GM12878 (cell line): Measurements from ENCODE around the gene MAD2L1. TPM values are rescaled to one million over a fixed set of nuclear protein-coding genes. Genes with fewer than 3 reads are reported as not detected.

Experiments
- ATAC-seq: fragments of 200-7000 bp; cut with Tn5 transposase; 3 replicates; pipeline ENCODE4 v1.9.1; 2020; ENCODE audit warnings: mild to moderate bottlenecking, moderate library complexity
- BruUV-seq: library from RNA; stranded (reverse); fragments of 400-500 nt; replicated peaks from 2 replicates; lab custom pipeline; 2021; lab: Mats Ljungman, UMichigan
- CTCF ChIA-PET: fragments of 300-600 bp; sonication (Branson Sonifier 250); formaldehyde crosslinking; extraction: SDS; loops from one replicate; lab custom pipeline; 2021; ENCODE audit warnings: inconsistent platforms; lab: Yijun Ruan, JAX
- POLR2A ChIA-PET: fragments of 350-600 bp; formaldehyde crosslinking; extraction: SDS; loops from one replicate; lab custom pipeline; 2021; ENCODE audit warnings: inconsistent platforms; lab: Charles Lee
- RAD21 ChIA-PET: fragments of 300-600 bp; sonication (Branson Sonifier 250); formaldehyde crosslinking; loops from one replicate; lab custom pipeline; 2023; ENCODE audit warnings: antibody characterized with exemption; ENCODE audit not compliant: unreplicated experiment; lab: Charles Lee
- SMC1A ChIA-PET: fragments of 300-600 bp; sonication (Branson Sonifier 250); formaldehyde crosslinking; loops from one replicate; lab custom pipeline; 2023; ENCODE audit not compliant: unreplicated experiment, uncharacterized antibody; lab: Charles Lee
- DNase-seq: peaks from one replicate; pipeline ENCODE4 v3.0.0-alpha.2; 2011; ENCODE audit warnings: low read depth, low spot score
- FAIRE-seq: peaks from 3 replicates; lab custom pipeline; 2011; peaks lifted over from hg19 to GRCh38; lab: Jason Lieb, UNC
- H2AFZ ChIP-seq: 2 replicates; pipeline ENCODE4 v1.6.0; 2011; ENCODE audit warnings: low read depth, low read length, control low read depth; ENCODE audit not compliant: control insufficient read depth
- H3K27ac ChIP-seq: 2 replicates; pipeline ENCODE4 v1.5.1; 2011; ENCODE audit warnings: control low read depth; ENCODE audit not compliant: control insufficient read depth, insufficient read depth
- H3K27me3 ChIP-seq, 2 experiments: replicated peaks in 1 of 2; 2 replicates each; pipeline versions ENCODE4 v1.6.0 to v1.6.1; 2011; ENCODE audit warnings: low read length in 1 of 2; ENCODE audit not compliant: control insufficient read depth in 2 of 2, insufficient read depth in 2 of 2
- H3K36me3 ChIP-seq, 2 experiments: 2 replicates each; pipeline ENCODE4 v1.5.1; 2011; ENCODE audit warnings: low read length in 1 of 2; ENCODE audit not compliant: control insufficient read depth in 2 of 2, insufficient read depth in 2 of 2
- H3K4me1 ChIP-seq: 2 replicates; pipeline ENCODE4 v1.6.1; 2011; ENCODE audit warnings: mild to moderate bottlenecking, low read length, moderate library complexity, mixed read lengths; ENCODE audit not compliant: control insufficient read depth, insufficient read depth
- H3K4me2 ChIP-seq: 2 replicates; pipeline ENCODE4 v1.6.0; 2011; ENCODE audit warnings: control low read depth; ENCODE audit not compliant: control insufficient read depth, insufficient read depth
- H3K4me3 ChIP-seq: fragments of 200-600 bp; sonication (generic); 2 replicates; pipeline ENCODE4 v1.5.1; 2016
- H3K79me2 ChIP-seq: 2 replicates; pipeline ENCODE4 v1.6.0; 2011; ENCODE audit warnings: low read length; ENCODE audit not compliant: control insufficient read depth, insufficient read depth
- H3K9ac ChIP-seq: 2 replicates; pipeline ENCODE4 v1.8.0; 2011; ENCODE audit warnings: low read length, control low read depth, mixed read lengths; ENCODE audit not compliant: control insufficient read depth, insufficient read depth
- H3K9me3 ChIP-seq: replicated peaks from 3 replicates; pipeline ENCODE4 v1.5.1; 2011; ENCODE audit warnings: mild to moderate bottlenecking, low read length; ENCODE audit not compliant: control insufficient read depth, insufficient read depth
- H4K20me1 ChIP-seq: 2 replicates; pipeline ENCODE4 v1.6.0; 2011; ENCODE audit not compliant: control insufficient read depth, insufficient read depth
- ATF2 ChIP-seq: IDR thresholded peaks from 2 replicates; pipeline ENCODE4 v1.6.1; 2012; ENCODE audit warnings: low read length, inconsistent platforms
- BHLHE40 ChIP-seq, 2 experiments: fragments of 450-650 bp in 1 of 2; IDR thresholded peaks; 2 replicates each; pipeline ENCODE4 v1.6.1; 2011 to 2017; ENCODE audit warnings: low read depth in 2 of 2, borderline replicate concordance in 1 of 2, improper control_type of control experiment in 1 of 2, low read length in 1 of 2, mild to moderate bottlenecking in 1 of 2
- ETV6 ChIP-seq, 2 experiments: fragments of 450-650 bp in 1 of 2; IDR thresholded peaks in 1 of 2; conservative IDR thresholded peaks in 1 of 2; 2 replicates each; pipeline ENCODE4 v1.6.1; 2014; ENCODE audit warnings: antibody characterized with exemption in 1 of 2, borderline replicate concordance in 1 of 2, low read depth in 1 of 2, mild to moderate bottlenecking in 1 of 2, moderate library complexity in 1 of 2
- HCFC1 ChIP-seq: fragments of 150-350 bp; IDR thresholded peaks from 2 replicates; pipeline ENCODE4 v1.6.1; 2014; ENCODE audit warnings: low read length
- MLLT1 ChIP-seq: fragments of 450-650 bp; IDR thresholded peaks from 2 replicates; pipeline ENCODE4 v1.6.1; 2016; ENCODE audit warnings: mild to moderate bottlenecking
- POLR2AphosphoS5 ChIP-seq: IDR thresholded peaks from 2 replicates; pipeline ENCODE4 v1.6.1; 2011; ENCODE audit warnings: mild to moderate bottlenecking, low read length, inconsistent platforms
- POU2F2 ChIP-seq: IDR thresholded peaks from 3 replicates; pipeline ENCODE4 v1.6.1; 2011; ENCODE audit warnings: low read depth, mild to moderate bottlenecking, low read length, borderline replicate concordance
- REST ChIP-seq: IDR thresholded peaks from 2 replicates; pipeline ENCODE4 v1.6.1; 2012; ENCODE audit warnings: mild to moderate bottlenecking, low read depth, low read length
- SIX5 ChIP-seq: IDR thresholded peaks from 2 replicates; pipeline ENCODE4 v1.6.1; 2011; ENCODE audit warnings: mild to moderate bottlenecking, low read depth, low read length, moderate library complexity; ENCODE audit not compliant: severe bottlenecking
- SMAD5 ChIP-seq: IDR thresholded peaks from 2 replicates; pipeline ENCODE4 v1.6.1; 2016; ENCODE audit warnings: antibody characterized with exemption, low read depth
- SPI1 ChIP-seq: IDR thresholded peaks from 2 replicates; pipeline ENCODE4 v1.6.1; 2011; ENCODE audit warnings: low read depth, mild to moderate bottlenecking, low read length, moderate library complexity, borderline replicate concordance; ENCODE audit not compliant: insufficient read depth
- ZNF384 ChIP-seq: IDR thresholded peaks from 2 replicates; pipeline ENCODE4 v1.6.1; 2012; ENCODE audit warnings: low read depth, mild to moderate bottlenecking, low read length, improper control_type of control experiment, borderline replicate concordance
- ZNF592 ChIP-seq: fragments of 450-650 bp; IDR thresholded peaks from 2 replicates; pipeline ENCODE4 v1.6.1; 2017; ENCODE audit warnings: mild to moderate bottlenecking, moderate library complexity
- ZNF622 ChIP-seq: fragments of 450-650 bp; IDR thresholded peaks from 2 replicates; pipeline ENCODE4 v1.6.1; 2017; ENCODE audit warnings: mild to moderate bottlenecking, inconsistent platforms
- WGBS: methylation state at CpG from one replicate; pipeline ENCODE4 v1.1.6; 2016; ENCODE audit warnings: low lambda C conversion rate; ENCODE audit not compliant: insufficient replicate concordance, insufficient coverage; ENCODE audit errors: missing lambda C conversion rate; 5-methylcytosine and 5-hydroxymethylcytosine counted together
- in situ Hi-C: fragments of 300-500 bp; cut with MboI; formaldehyde crosslinking; loops from 9 replicates; pipeline ENCODE4 v1.14.3; 2018; ENCODE audit warnings: mixed read lengths
- intact Hi-C: fragments of 100-400 bp; cut with micrococcal nuclease; formaldehyde crosslinking; loops from one replicate; pipeline ENCODE4 v1.14.2; 2022; ENCODE audit not compliant: unreplicated experiment
- polyA plus RNA-seq, 11 experiments: library from polyadenylated mRNA; depleted of rRNA in 4 of 11; unstranded in 6 of 11; stranded (reverse) in 5 of 11; fragments of >200 nt; fragmentation: Nextera tagmentation in 4 of 11; fragmentation: Illumina TruSeq in 1 of 11; extraction: Ambion mirVana in 4 of 11; extraction: Trizol in 1 of 11; gene quantifications; 1 replicate in 1 of 11; 2 replicates in 10 of 11; pipeline versions ENCODE4 v1.2.1 to v1.2.3, GENCODE V29; 2011 to 2016; ENCODE audit warnings: inconsistent platforms in 2 of 11, missing spikeins in 2 of 11, low read depth in 1 of 11
- total RNA-seq, 4 experiments: library from RNA; depleted of rRNA in 3 of 4; stranded (reverse); fragments of >200 nt in 3 of 4; fragmentation: Illumina TruSeq in 1 of 4; extraction: Trizol in 1 of 4; gene quantifications; 2 replicates each; pipeline versions ENCODE4 v1.2.1 to v1.2.3, GENCODE V29; 2013 to 2021

Gene MAD2L1
- total and polyA plus RNA-seq, 10 of the 15 experiments (the other 5 are each of a cell fraction or from before 2014, with no cell fraction given) = 58.1 to 407 (median 110) TPM

- Histone ChIP-seq H3K9ac (no peak overlapping the region), H3K4me3 (no peak overlapping the region), H4K20me1 (no peaks in the 10 kb centered on the region), H3K36me3 (no peaks in the 10 kb centered on the region), H3K4me2 (no peak overlapping the region), H3K4me1 (no peaks in the 10 kb centered on the region), H3K9me3 (no peaks in the 10 kb centered on the region), H3K27ac (no peak overlapping the region), H3K27me3 (no peaks in the 10 kb centered on the region), H3K79me2 (no peaks in the 10 kb centered on the region), H2AFZ (no peak overlapping the region)
- ChIA-PET POLR2A (no interaction called here), SMC1A (no interaction called here), RAD21 (no interaction called here), CTCF (no interaction called here)
- 17% methylated on average over 4 of the region's 4 CpGs for WGBS
- intact Hi-C loops (no loop called here), in situ Hi-C loops (no loop called here)
- no TSS peak for BruUV-seq
- ATAC-seq (no peak), FAIRE-seq (no peak), DNase-seq (no peak)
- TF ChIP-seq HCFC1 = no peak
- TF ChIP-seq MLLT1 = no peak
- TF ChIP-seq ATF2 = no peak
- TF ChIP-seq POU2F2 = no peak
- TF ChIP-seq ZNF622 = no peak
- no peak for TF ChIP-seq POLR2AphosphoS5
- no peak for TF ChIP-seq ZNF384
- TF ChIP-seq ZNF592 = no peak
- no peak for TF ChIP-seq BHLHE40 (IDR thresholded peaks at IDR 0.05; ENCODE audit: borderline replicate concordance in 1 of 2, low read depth in 2 of 2, low read length in 1 of 2)
- TF ChIP-seq SIX5 = no peak
- TF ChIP-seq SMAD5 = no peak
- no peak for TF ChIP-seq REST
- TF ChIP-seq ETV6 (conservative IDR thresholded peaks at IDR 0.05 in 1 of 2, IDR thresholded peaks at IDR 0.05 in 1 of 2; ENCODE audit: borderline replicate concordance in 1 of 2, low read depth in 1 of 2) = no peak
- no peak for TF ChIP-seq SPI1
Measured at GRCh38 chr4:120010646-120011045, 56.0 kb downstream of the MAD2L1 start.
